ENCODE results near the gene MBTPS1. TPM values are rescaled to one million over a fixed set of nuclear protein-coding genes. Genes with fewer than 3 reads are reported as not detected.

Gene MBTPS1
- total RNA-seq, 1 experiment from 2014 or later, result 46.9 TPM

GRCh38 chr16:84058664-84059063 lies 58.1 kb downstream of the MBTPS1 start (continued):
- no peak for TF ChIP-seq AFF4 (CRISPR knock-in tag; IDR thresholded peaks at IDR 0.05; ENCODE audit: borderline replicate concordance)
- no peak for TF ChIP-seq ATF6 (CRISPR knock-in tag; IDR thresholded peaks at IDR 0.05)
- TF ChIP-seq SMAD3 (CRISPR knock-in tag; IDR thresholded peaks at IDR 0.05; ENCODE audit: borderline replicate concordance), result no peak
- no peak for TF ChIP-seq ZMAT4 (CRISPR knock-in tag; IDR thresholded peaks at IDR 0.05)
- no peak for TF ChIP-seq MXD4 (CRISPR knock-in tag; IDR thresholded peaks at IDR 0.05; ENCODE audit: borderline replicate concordance)
- TF ChIP-seq ZNF396 (CRISPR knock-in tag; IDR thresholded peaks at IDR 0.05; ENCODE audit: borderline replicate concordance), result no peak
- TF ChIP-seq ELF4 (CRISPR knock-in tag; IDR thresholded peaks at IDR 0.05; ENCODE audit: low read depth), result no peak
- TF ChIP-seq ERG (CRISPR knock-in tag; IDR thresholded peaks at IDR 0.05), result no peak
- no peak for TF ChIP-seq IRF2 (CRISPR knock-in tag; IDR thresholded peaks at IDR 0.05; ENCODE audit: borderline replicate concordance, low read depth)

- Mint-ChIP-seq H3K36me3 (peaks cover 57% of the 10 kb centered on the region), H3K9me3 (no peaks in the 10 kb centered on the region), H3K27me3 (ENCODE audit: low read depth) (no peaks in the 10 kb centered on the region), H3K4me1 (peaks cover 9% of the 10 kb centered on the region), H3K4me3 (no peak overlapping the region), H3K27ac (no peak overlapping the region)
- TF ChIP-seq RORB (CRISPR knock-in tag; IDR thresholded peaks at IDR 0.05), result no peak
- TF ChIP-seq IRF2 (CRISPR knock-in tag; IDR thresholded peaks at IDR 0.05; ENCODE audit: borderline replicate concordance, low read depth), result no peak
- TF ChIP-seq PRRX2 (CRISPR knock-in tag; IDR thresholded peaks at IDR 0.05), result no peak
- TF ChIP-seq SMAD4 (CRISPR knock-in tag; IDR thresholded peaks at IDR 0.05), result no peak
- TF ChIP-seq AFF4 (CRISPR knock-in tag; IDR thresholded peaks at IDR 0.05; ENCODE audit: borderline replicate concordance), result no peak
- no peak for TF ChIP-seq MXD4 (CRISPR knock-in tag; IDR thresholded peaks at IDR 0.05; ENCODE audit: borderline replicate concordance)
- no peak for TF ChIP-seq NFATC4 (CRISPR knock-in tag; IDR thresholded peaks at IDR 0.05)
- TF ChIP-seq FOXP4 (CRISPR knock-in tag; IDR thresholded peaks at IDR 0.05), result no peak
- TF ChIP-seq ZBTB21 (CRISPR knock-in tag; IDR thresholded peaks at IDR 0.05; ENCODE audit: borderline replicate concordance), result no peak
- TF ChIP-seq IRF1 (CRISPR knock-in tag; IDR thresholded peaks at IDR 0.05), result no peak
- no peak for TF ChIP-seq KAT7 (CRISPR knock-in tag; IDR thresholded peaks at IDR 0.05; ENCODE audit: borderline replicate concordance)
- TF ChIP-seq ZNF263 (CRISPR knock-in tag; IDR thresholded peaks at IDR 0.05; ENCODE audit: low read depth), result no peak
- no peak for TF ChIP-seq SOX15 (CRISPR knock-in tag; IDR thresholded peaks at IDR 0.05)
- no peak for TF ChIP-seq TEAD4 (CRISPR knock-in tag; IDR thresholded peaks at IDR 0.05)
- POLR2A ChIA-PET, result no interaction called here
- ATAC-seq, result no peak
- no peak for DNase-seq (ENCODE audit: low spot score)
- CTCF ChIA-PET, result interaction anchor here (1.2 to 2.4 kb wide), 4 partner anchors 27 to 129 kb away, joined by 4 to 9 read pairs (median 4); partner anchors contain the start of genes OSGIN1 and TAF1C
These were observed 58.5 kb downstream of the MBTPS1 start for GRCh38 chr16:84058211-84058610.
